ENCODE measurements around the gene ERBB4. TPM values are rescaled to one million over a fixed set of nuclear protein-coding genes. Genes with fewer than 3 reads are reported as not detected.

ERBB4 gene
- total RNA-seq, 1 experiment from 2014 or later = 0.15 TPM

DNA sequence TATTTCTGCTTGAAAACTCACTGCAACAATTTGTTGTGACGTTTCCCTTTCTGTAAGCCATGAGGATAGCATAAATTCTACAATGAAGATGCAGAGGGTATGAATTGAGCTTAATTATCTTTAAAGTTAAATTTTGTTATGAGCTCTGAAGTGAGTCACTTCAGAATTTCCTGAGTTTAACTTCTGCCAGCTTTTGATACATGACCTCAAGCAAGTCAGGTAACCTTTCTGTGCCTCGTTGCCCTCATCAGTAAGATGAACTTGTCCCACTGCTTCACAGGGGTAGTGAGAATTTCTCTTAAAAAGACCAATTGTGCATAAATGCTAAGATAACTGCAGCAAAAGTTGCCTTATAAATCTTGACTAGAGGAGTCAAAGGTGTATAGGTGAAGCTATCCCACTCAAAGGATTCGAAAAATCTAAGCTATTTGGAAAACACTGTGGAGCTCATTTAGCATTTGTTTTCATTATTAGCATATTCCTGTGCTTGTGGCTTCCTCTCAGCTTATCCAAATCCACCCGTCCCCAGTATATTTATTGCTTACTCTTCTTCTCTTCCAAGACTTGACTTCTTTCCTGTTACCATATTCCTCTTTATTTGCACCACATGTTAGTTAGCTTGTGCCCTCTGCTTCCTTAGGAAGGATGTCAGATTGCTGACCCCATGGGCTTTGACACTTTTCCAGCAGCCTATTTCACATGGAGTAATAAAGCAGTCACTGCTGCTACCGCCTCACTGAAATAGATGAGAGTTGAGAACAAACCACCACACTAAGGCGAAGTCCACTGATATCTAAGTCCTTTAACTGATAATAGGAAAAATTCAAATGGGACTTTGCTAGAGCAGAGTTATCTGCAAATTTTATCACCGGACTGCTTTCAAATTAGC is 428.6 kb downstream of the ERBB4 start:
- H3K27me3 ChIP-seq (ENCODE audit: control insufficient read depth, insufficient read depth, low read length) = no peaks in the 10 kb centered on the region
- no peaks in the 10 kb centered on the region for H3K36me3 ChIP-seq (ENCODE audit: control insufficient read depth, insufficient read depth, low read length)
- TF ChIP-seq TCF7L2 (IDR thresholded peaks at IDR 0.05; ENCODE audit: low read depth, low read length) = no peak
- no peak for TF ChIP-seq POLR2AphosphoS5 (IDR thresholded peaks at IDR 0.05; ENCODE audit: low read depth, low read length)
- no peak for TF ChIP-seq SIN3A (IDR thresholded peaks at IDR 0.05; ENCODE audit: borderline replicate concordance, insufficient read depth, low read depth, low read length)
- no peak for TF ChIP-seq REST (IDR thresholded peaks at IDR 0.05; ENCODE audit: insufficient read depth in 1 of 2, low read depth in 2 of 2, low read length in 1 of 2)
- TF ChIP-seq, protein P1, sequence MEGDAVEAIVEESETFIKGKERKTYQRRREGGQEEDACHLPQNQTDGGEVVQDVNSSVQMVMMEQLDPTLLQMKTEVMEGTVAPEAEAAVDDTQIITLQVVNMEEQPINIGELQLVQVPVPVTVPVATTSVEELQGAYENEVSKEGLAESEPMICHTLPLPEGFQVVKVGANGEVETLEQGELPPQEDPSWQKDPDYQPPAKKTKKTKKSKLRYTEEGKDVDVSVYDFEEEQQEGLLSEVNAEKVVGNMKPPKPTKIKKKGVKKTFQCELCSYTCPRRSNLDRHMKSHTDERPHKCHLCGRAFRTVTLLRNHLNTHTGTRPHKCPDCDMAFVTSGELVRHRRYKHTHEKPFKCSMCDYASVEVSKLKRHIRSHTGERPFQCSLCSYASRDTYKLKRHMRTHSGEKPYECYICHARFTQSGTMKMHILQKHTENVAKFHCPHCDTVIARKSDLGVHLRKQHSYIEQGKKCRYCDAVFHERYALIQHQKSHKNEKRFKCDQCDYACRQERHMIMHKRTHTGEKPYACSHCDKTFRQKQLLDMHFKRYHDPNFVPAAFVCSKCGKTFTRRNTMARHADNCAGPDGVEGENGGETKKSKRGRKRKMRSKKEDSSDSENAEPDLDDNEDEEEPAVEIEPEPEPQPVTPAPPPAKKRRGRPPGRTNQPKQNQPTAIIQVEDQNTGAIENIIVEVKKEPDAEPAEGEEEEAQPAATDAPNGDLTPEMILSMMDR (IDR thresholded peaks at IDR 0.05) = no peak
- no peak overlapping the region for H3K27ac ChIP-seq (ENCODE audit: low read length)
- DNase-seq (ENCODE audit: low read depth, low spot score) = no peak
- ATAC-seq = no peak
- H3K4me1 ChIP-seq (ENCODE audit: control insufficient read depth, insufficient read depth, low read length) = no peaks in the 10 kb centered on the region
- intact Hi-C loops (cut with micrococcal nuclease; ENCODE audit: unreplicated experiment) (no loop called here), in situ Hi-C loops (cut with HindIII; ENCODE audit: low pct_unique_long_range_greater_than_20kb, low sequenced_read_pairs) (no loop called here)
- no peak overlapping the region for H3K4me3 ChIP-seq (ENCODE audit: low read depth in 2 of 2, low read length in 2 of 2)
- POLR2A ChIA-PET = no interaction called here
- no peaks in the 10 kb centered on the region for H3K9me3 ChIP-seq (ENCODE audit: control insufficient read depth, insufficient read depth, low read depth, low read length)
- CTCF ChIA-PET = no interaction called here
- no TSS peak for BruUV-seq (replicated peaks)

DNA sequence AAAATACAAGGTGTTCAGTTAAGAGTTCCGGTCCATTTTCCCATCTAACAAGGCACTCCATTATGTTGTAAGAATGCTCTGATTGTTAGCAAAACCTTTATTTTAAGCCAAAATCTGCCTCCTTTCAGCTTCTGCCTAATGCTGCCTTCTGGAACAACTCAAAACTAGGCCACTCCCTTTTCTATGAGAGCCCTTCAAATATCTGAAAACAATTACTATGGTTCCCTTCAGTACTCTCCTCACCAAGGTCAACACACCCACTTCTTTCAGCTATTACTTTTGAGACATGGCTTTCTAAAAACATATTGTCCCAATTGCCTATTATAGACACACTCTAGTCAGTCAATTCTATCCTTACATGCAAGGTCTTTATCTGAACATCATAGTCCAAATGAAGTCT is 429.4 kb downstream of the ERBB4 start:
- TF ChIP-seq SIN3A (IDR thresholded peaks at IDR 0.05; ENCODE audit: borderline replicate concordance, insufficient read depth, low read depth, low read length) (no peak), REST (IDR thresholded peaks at IDR 0.05; ENCODE audit: insufficient read depth in 1 of 2, low read depth in 2 of 2, low read length in 1 of 2) (no peak), POLR2AphosphoS5 (IDR thresholded peaks at IDR 0.05; ENCODE audit: low read depth, low read length) (no peak), TCF7L2 (IDR thresholded peaks at IDR 0.05; ENCODE audit: low read depth, low read length) (no peak)
- TF ChIP-seq, protein P1 (IDR thresholded peaks at IDR 0.05) = no peak
- POLR2A ChIA-PET = no interaction called here
- in situ Hi-C loops (cut with HindIII; ENCODE audit: low pct_unique_long_range_greater_than_20kb, low sequenced_read_pairs) (no loop called here), intact Hi-C loops (cut with micrococcal nuclease; ENCODE audit: unreplicated experiment) (no loop called here)
- Histone ChIP-seq H3K4me3 (ENCODE audit: low read depth in 2 of 2, low read length in 2 of 2) (no peak overlapping the region), H3K9me3 (ENCODE audit: control insufficient read depth, insufficient read depth, low read depth, low read length) (no peaks in the 10 kb centered on the region), H3K36me3 (ENCODE audit: control insufficient read depth, insufficient read depth, low read length) (no peaks in the 10 kb centered on the region), H3K27me3 (ENCODE audit: control insufficient read depth, insufficient read depth, low read length) (no peaks in the 10 kb centered on the region), H3K27ac (ENCODE audit: low read length) (no peak overlapping the region), H3K4me1 (ENCODE audit: control insufficient read depth, insufficient read depth, low read length) (no peaks in the 10 kb centered on the region)
- no peak for ATAC-seq
- no peak for DNase-seq (ENCODE audit: low read depth, low spot score)
- BruUV-seq (replicated peaks) = no TSS peak
- CTCF ChIA-PET = no interaction called here
